Loucy (cell line): ENCODE measurements around the gene ME3.

Source experiments
- CTCF ChIP-seq: fragments of 200-600 bp; sonication (generic); conservative IDR thresholded peaks from 2 replicates; pipeline ENCODE4 v1.5.1; 2014; ENCODE audit warnings: mild to moderate bottlenecking, antibody characterized with exemption, low read length
- EZH2phosphoT487 ChIP-seq: fragments of 200-600 bp; IDR thresholded peaks from 2 replicates; pipeline ENCODE4 v1.6.1; 2018; ENCODE audit warnings: antibody characterized with exemption, mild to moderate bottlenecking, moderate library complexity, borderline replicate concordance

- no peak for TF ChIP-seq CTCF
- no peak for TF ChIP-seq EZH2phosphoT487
Observed at GRCh38 chr11:86518211-86518610, 154.2 kb downstream of the ME3 start.
